Nephron (organoid): ENCODE results near the gene GGT1.
"Not testable (repeated sequence)": the region's sequence is repeated elsewhere in the genome, so short reads cannot be mapped to it uniquely, and the experiment has no call there.

Experiments used
- H3K27ac Mint-ChIP-seq, 3 experiments: 2 replicates each; pipeline ENCODE4 v1.8.0; 2020; ENCODE audit warnings: mixed read lengths in 3 of 3, mild to moderate bottlenecking in 2 of 3, moderate library complexity in 1 of 3
- H3K27me3 Mint-ChIP-seq: 2 replicates; pipeline ENCODE4 v1.8.0; 2021; ENCODE audit warnings: low read depth, mild to moderate bottlenecking, moderate library complexity, mixed read lengths
- H3K36me3 Mint-ChIP-seq: 2 replicates; pipeline ENCODE4 v1.8.0; 2020; ENCODE audit warnings: low read depth, mixed read lengths
- H3K4me1 Mint-ChIP-seq: 2 replicates; pipeline ENCODE4 v1.8.0; 2020; ENCODE audit warnings: mixed read lengths
- H3K4me3 Mint-ChIP-seq, 3 experiments: 2 replicates each; pipeline ENCODE4 v1.8.0; 2020; ENCODE audit warnings: mild to moderate bottlenecking in 3 of 3, mixed read lengths in 3 of 3, moderate library complexity in 2 of 3
- H3K9me3 Mint-ChIP-seq: 2 replicates; pipeline ENCODE4 v1.8.0; 2020; ENCODE audit warnings: mixed read lengths
- TF ChIP-seq, protein P1 (sequence below), 3 experiments: fragments of 200-600 bp; sonication (generic); IDR thresholded peaks; one replicate each; pipeline ENCODE4 v1.5.0; 2021; ENCODE audit warnings: antibody characterized with exemption in 3 of 3; ENCODE audit not compliant: unreplicated experiment in 3 of 3

GGT1 gene

DNA sequence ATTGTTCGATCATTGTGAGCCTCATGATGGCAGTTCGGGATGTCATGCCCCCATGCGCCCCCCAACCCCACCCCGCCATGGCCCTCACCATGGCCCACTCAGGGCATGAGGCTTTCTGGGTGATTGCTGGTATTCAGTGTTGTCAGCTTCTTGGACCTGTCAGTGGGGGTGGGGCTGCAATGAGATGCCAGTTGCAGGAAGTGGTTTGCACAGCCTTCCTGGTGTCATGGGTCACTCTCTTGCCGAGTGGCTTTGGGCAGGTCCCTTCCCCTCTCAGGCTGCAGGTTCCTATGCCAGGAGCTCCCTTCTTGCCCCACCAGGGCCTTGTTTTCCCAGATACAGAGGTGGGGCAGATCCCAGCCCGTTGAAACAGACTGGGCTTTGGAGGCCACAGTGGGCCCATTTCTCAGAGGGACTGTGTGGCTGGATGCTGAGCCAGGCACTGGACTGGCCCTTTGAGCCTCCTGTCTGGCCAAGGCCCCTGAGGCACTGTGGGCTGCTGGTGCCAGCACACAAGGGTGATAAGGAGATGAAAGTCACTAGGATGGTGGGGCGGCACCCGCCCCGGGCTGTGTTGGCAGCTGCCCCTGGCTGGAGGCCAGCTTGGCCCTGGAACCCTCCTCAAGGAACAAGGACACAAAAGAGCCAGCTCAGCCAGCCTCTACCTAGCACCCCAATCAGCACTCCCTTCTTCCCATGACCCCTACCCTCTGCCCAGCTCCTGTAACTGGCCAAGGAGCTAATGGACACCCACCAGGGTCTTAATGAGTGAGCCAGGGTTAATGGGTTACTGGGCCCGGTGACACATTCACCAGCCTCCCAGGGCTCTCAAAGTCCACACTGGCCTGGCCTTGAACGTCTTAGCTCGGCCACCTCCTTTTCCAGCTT, 1.5 kb upstream of the GGT1 start:
- peaks cover 5% of the 10 kb centered on the region for H3K27me3 Mint-ChIP-seq
- peaks cover 22% of the 10 kb centered on the region for H3K4me1 Mint-ChIP-seq
- H3K9me3 Mint-ChIP-seq: no peaks in the 10 kb centered on the region
- H3K4me3 Mint-ChIP-seq: no peak overlapping the region
- TF ChIP-seq, protein P1, sequence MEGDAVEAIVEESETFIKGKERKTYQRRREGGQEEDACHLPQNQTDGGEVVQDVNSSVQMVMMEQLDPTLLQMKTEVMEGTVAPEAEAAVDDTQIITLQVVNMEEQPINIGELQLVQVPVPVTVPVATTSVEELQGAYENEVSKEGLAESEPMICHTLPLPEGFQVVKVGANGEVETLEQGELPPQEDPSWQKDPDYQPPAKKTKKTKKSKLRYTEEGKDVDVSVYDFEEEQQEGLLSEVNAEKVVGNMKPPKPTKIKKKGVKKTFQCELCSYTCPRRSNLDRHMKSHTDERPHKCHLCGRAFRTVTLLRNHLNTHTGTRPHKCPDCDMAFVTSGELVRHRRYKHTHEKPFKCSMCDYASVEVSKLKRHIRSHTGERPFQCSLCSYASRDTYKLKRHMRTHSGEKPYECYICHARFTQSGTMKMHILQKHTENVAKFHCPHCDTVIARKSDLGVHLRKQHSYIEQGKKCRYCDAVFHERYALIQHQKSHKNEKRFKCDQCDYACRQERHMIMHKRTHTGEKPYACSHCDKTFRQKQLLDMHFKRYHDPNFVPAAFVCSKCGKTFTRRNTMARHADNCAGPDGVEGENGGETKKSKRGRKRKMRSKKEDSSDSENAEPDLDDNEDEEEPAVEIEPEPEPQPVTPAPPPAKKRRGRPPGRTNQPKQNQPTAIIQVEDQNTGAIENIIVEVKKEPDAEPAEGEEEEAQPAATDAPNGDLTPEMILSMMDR (IDR thresholded peaks at IDR 0.05; ENCODE audit: unreplicated experiment in 3 of 3): no peak
- H3K27ac Mint-ChIP-seq: peak overlapping the region in 1 of 3 experiments; percentile 93
- H3K36me3 Mint-ChIP-seq: no peaks in the 10 kb centered on the region

DNA sequence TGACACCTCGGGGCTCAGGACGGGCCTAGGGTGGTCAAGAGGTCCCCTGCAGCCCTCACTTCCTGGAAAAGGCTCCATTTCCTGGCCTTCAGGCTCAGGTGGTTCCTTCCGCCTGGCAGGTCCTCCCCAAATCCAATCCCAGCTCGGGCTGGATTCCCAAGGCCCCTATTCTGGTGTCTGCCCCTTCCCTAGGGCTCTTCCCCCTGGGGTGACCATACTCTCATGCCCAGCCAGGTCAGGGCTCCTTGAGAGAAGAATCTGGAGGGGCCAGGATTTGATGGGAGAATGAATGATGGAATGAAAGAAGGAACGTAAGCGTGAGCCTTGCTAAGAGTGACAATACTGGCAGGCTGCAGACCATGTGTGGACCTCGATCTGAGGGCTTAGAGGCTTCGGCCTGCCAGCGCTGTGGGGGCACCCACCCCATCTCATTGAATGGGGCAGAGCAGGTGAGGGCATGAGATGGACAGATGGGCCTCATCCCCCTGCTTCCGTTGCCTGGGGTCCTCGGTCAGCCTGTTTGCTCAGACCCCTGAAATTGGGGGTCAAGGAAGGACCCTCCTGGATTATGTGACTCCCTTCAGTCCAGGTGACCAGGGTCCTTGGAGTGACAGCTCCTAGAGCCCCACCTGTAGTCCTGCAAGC, 766 bp upstream of the GGT1 start:
- not testable (repeated sequence) for H3K36me3 Mint-ChIP-seq, H3K9me3 Mint-ChIP-seq, H3K27me3 Mint-ChIP-seq
- H3K27ac Mint-ChIP-seq: peak overlapping the region in 2 of 3 experiments; percentile 70 to 93
- peak overlapping the region in 1 of 3 experiments; percentile 16 for H3K4me3 Mint-ChIP-seq
- H3K4me1 Mint-ChIP-seq: peaks cover 22% of the 10 kb centered on the region

DNA sequence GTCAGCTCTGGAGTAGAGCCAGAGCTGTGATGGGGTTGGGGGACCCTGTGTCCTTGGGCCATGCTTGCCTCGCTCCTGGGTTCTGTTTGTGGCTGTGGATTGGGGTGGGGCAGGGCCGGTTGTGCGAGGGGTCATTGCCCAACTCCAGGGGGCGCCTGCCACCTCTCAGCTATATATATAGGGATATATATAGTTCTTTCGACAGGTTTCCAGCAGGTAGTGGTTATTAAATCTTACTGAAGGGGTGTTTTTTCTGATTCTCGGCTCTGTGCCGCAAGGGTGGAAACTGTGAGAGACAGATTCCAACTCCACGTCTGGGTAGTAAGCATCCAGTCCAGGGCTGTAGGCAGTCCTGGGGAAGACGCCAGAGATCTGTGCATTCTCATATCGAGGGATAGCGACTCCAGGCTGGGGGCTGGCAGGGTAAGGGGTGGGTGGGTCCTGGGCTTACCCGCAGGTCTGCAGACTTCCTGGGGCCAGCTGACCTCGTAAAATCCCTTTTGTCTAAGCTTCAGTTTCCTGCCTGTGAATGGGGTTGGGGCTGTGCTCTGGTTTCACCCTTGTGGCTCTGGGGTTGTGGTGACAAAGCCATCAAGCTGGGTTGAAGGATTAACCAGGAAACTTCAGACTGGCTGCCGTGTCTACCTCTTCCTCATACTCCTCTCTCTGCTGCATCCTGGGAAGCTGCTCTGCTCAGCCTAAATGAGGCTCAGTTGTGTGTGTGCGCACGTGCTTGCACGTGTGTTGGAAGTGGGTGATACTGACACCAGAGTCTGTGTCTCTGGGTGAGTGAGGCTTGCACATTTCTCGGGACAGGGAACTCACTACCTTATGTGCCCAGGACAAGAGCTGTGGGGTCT, 1.0 kb downstream of the GGT1 start:
- Mint-ChIP-seq H3K27ac (peak overlapping the region; percentile 87 to 93 (median 88)), H3K4me1 (peaks cover 21% of the 10 kb centered on the region), H3K4me3 (peak overlapping the region; percentile 57 to 75 (median 73))
- H3K36me3 Mint-ChIP-seq, H3K9me3 Mint-ChIP-seq, H3K27me3 Mint-ChIP-seq: not testable (repeated sequence)
- TF ChIP-seq, protein P1 (IDR thresholded peaks at IDR 0.05; ENCODE audit: unreplicated experiment in 3 of 3): peak in 2 of 3 experiments; percentile 11 to 26

DNA sequence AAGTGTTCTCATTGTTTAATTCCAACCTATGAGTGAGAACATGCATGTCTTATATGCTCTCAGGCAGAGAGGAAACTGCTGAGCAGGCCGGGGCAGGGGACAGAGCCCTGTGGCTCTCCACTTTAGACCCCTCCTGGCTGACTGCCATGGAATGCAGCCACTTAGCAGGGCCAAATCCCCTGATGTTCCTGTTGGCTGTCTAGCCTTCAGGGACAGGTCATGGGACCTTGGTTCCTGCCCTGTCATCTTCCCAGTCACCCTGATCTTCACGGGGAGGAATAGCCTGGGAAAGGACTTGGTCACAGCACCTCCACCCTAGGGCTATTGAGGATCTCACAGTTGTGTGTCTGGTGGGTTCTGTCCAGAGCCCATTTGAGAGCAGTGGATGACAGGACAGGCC, 3.3 kb downstream of the GGT1 start:
- not testable (repeated sequence) for H3K36me3 Mint-ChIP-seq, H3K27me3 Mint-ChIP-seq, H3K4me3 Mint-ChIP-seq, H3K9me3 Mint-ChIP-seq
- peaks cover 14% of the 10 kb centered on the region for H3K4me1 Mint-ChIP-seq
- H3K27ac Mint-ChIP-seq: peak overlapping the region in 2 of 3 experiments; percentile 60 to 68

DNA sequence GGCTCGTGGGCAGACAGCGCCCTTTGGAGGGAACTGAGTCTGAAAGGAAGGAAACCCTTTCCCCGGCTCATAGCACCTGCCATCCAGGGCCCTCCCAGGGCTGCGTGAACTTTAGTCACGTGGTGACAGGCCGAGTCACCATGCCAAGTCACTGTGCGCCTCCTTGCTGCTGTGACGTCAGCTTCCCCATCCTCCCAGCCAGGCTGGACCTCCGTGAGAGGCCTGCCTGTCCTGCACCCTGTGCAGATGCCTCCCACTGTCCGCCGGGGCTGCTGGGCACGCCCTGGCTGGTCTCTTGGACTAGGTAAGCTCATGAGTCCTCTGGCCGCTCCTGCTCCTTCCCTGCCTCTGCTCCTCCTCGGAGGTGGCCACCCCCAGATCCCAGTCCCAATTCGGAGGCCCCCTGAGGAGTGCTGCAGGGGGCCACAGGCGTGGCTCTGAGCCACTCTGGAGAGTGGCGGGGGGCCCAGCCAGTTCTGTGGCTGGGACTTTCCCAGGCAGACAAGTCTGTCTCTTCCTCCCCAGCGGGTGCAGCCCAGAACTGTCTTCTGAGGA, 4.5 kb downstream of the GGT1 start:
- not testable (repeated sequence) for H3K4me3 Mint-ChIP-seq, H3K9me3 Mint-ChIP-seq

DNA sequence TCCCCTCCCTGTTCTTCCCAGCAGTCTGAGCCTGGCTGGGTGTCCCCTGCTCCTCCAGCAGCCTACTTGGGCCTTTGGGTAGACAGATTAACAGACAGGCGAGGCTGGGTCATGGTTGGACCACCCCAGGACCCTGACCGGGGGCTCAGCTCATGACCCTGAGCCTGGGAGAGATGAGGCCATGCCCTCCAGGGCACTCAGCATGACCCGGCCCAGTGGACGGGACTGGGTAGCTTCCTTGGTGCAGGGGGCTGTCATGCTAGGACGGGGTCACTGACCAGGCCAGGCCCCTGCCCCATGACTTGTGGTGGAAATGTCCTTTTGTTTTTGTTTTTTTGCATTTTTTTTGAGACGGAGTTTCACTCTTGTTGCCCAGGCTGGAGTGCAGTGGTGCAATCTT, 5.3 kb downstream of the GGT1 start:
- not testable (repeated sequence) for H3K27me3 Mint-ChIP-seq, H3K27ac Mint-ChIP-seq, H3K4me3 Mint-ChIP-seq, H3K36me3 Mint-ChIP-seq, H3K9me3 Mint-ChIP-seq
- peaks cover 12% of the 10 kb centered on the region for H3K4me1 Mint-ChIP-seq

More for the DNA sequence above, 4.5 kb downstream of the GGT1 start:
- H3K4me1 Mint-ChIP-seq: peaks cover 14% of the 10 kb centered on the region
- H3K27me3 Mint-ChIP-seq, H3K36me3 Mint-ChIP-seq, H3K27ac Mint-ChIP-seq: not testable (repeated sequence)

DNA sequence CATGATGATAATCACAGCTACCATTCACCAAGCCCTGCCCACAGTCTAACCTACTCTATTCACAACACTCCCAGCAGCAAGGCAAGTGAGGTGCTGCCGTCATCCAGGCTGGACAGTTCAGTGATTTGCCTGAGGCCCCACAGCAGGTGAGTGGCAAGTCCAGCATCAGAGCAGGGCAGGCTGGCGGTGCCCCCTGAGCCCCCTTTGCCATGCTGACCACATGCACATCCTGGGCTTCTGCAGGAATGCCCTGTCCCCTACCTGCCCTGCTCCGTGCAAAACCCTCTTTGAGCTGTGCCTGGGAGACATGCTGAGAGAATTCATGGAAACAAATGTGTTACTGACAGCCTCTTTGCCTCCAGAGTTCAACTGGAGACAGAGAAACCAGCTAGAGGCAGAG, 6.9 kb downstream of the GGT1 start:
- not testable (repeated sequence) for H3K27ac Mint-ChIP-seq, H3K27me3 Mint-ChIP-seq, H3K4me3 Mint-ChIP-seq, H3K4me1 Mint-ChIP-seq, H3K36me3 Mint-ChIP-seq, H3K9me3 Mint-ChIP-seq

DNA sequence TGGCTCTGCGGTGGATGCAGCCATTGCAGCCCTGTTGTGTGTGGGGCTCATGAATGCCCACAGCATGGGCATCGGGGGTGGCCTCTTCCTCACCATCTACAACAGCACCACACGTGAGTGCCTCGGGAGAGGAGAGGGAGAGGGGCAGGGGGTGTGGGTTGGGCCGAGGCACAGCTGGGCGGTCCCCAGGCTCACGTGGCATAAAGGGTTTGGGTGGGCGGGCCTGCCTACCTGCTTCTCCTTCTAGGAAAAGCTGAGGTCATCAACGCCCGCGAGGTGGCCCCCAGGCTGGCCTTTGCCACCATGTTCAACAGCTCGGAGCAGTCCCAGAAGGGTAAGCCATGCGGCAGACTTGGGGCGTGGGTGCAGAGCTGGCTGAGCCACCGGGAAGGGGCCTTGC, 11.8 kb downstream of the GGT1 start:
- H3K4me3 Mint-ChIP-seq, H3K4me1 Mint-ChIP-seq, H3K9me3 Mint-ChIP-seq, H3K27ac Mint-ChIP-seq, H3K27me3 Mint-ChIP-seq, H3K36me3 Mint-ChIP-seq: not testable (repeated sequence)

DNA sequence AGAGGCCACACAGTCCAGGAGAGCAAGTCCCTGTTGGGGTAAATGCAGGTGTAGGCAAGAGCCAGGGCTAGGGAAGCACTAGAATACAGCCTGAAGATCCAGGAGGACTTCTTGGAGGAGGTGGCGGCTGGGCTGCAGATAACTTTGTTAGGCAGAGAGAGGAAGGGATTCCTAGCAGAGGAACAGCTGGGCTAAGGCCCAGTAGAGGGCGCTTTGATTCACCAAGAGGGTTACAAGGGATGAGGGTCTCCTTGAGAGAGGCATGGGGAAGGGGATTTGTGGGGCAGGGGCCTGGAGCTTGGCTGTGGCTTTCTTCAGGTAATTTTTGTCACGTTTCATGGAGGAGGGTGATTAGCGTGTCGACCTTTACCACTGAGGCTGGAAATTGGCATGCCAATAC, 18.3 kb downstream of the GGT1 start:
- not testable (repeated sequence) for H3K27ac Mint-ChIP-seq, H3K27me3 Mint-ChIP-seq, H3K4me3 Mint-ChIP-seq, H3K36me3 Mint-ChIP-seq, H3K9me3 Mint-ChIP-seq, H3K4me1 Mint-ChIP-seq

DNA sequence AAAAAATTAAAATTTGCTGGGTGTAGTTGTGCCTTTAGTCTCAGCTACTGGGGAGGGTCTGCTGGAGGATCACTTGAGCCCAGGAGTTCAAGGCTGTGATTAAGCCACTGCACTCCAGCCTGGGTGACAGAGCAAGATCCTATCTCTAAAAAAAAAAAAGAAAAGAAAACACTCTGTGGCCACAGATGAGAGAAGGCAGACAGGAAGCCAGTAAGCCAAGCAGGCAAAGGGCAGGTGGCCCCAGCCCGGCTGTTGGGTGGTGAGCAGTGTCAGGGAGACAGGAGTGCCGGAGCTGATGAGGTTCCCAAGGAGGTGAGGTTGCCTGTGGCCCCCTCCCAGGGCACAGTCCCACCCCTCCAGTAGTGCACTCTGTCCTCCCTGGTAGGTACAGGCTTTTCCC, 19.6 kb downstream of the GGT1 start:
- H3K27ac Mint-ChIP-seq, H3K27me3 Mint-ChIP-seq, H3K9me3 Mint-ChIP-seq, H3K4me1 Mint-ChIP-seq, H3K36me3 Mint-ChIP-seq, H3K4me3 Mint-ChIP-seq: not testable (repeated sequence)

DNA sequence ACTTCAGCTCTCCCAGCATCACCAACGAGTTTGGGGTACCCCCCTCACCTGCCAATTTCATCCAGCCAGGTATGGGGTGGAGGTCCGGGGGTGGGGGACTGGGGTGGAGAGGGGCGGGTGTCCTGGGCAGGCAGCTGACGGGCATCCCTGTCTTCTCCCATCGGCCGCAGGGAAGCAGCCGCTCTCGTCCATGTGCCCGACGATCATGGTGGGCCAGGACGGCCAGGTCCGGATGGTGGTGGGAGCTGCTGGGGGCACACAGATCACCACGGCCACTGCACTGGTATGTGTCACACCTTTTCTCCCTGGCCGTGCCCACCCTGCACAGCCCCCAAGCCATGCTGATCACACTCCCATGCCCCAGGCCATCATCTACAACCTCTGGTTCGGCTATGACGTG, 24.9 kb downstream of the GGT1 start:
- peaks cover 23% of the 10 kb centered on the region for H3K4me1 Mint-ChIP-seq
- not testable (repeated sequence) for H3K4me3 Mint-ChIP-seq, H3K36me3 Mint-ChIP-seq, H3K27ac Mint-ChIP-seq, H3K27me3 Mint-ChIP-seq, H3K9me3 Mint-ChIP-seq
